ENCODE results near the gene HSPH1. TPM values are rescaled to one million over a fixed set of nuclear protein-coding genes. Genes with fewer than 3 reads are reported as not detected.

Gene HSPH1
- total and polyA plus RNA-seq, 10 donors = 22.1 to 118 (median 33.9) TPM

DNA sequence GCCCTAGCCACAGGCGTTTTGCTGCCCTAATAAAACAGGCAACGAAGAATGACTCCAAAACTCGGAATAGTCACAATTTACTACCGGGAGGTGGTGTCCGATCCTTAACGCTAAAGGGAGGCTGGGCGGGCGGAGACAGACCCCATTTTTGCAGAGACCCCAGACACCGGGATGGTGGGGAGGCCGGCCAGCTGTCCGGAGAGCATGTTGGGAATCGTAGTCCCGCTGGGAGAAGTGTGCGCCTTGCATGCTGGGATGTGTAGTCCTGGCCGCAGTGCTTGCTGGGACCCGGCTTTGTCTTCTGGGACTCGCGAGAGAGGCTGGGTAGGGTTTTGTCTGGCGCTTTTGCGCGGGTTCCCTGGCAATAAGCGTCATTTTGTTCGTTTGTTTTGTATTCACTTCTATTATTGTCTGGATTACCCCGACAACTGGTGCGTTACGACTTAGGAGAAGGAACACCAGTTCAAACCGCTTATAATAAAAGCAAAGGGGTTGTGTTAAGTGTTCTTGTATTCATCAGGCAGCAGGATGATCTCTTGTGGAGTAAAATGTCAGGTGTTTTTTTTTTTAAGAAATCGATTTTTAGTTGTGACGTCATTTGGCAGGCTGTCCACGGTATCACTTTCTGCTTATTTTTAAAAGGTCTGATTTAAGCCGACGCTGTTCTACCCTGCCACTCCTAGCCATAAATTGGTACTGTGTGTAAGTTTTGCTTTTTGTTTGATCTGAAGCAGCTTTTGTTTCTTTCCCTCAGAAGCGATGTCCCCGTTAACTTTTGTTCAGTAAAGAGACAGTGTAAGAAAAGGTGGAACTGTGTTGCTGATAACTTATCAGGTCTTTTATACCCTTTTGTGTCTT is 676 bp upstream of the HSPH1 start:
- DNase-seq = peak; percentile 98
- TF ChIP-seq POLR2A (IDR thresholded peaks at IDR 0.05) (no peak), CTCF (IDR thresholded peaks at IDR 0.05 in 8 of 11, conservative IDR thresholded peaks at IDR 0.05 in 3 of 11) (peak in 4 of 11 experiments; percentile 9 to 23 (median 14)), POLR2AphosphoS5 (IDR thresholded peaks at IDR 0.05) (peak in 2 of 3 donors; percentile 3 to 82)
- intact Hi-C loops (cut with DNase I; ENCODE audit: low total_unique reads) = no loop called here
- WGBS, 5 donors = 0 to 1% (median 0%) methylated on average over 33 to 34 of the region's 34 CpGs
- Histone ChIP-seq H3K27ac (peak overlapping the region; percentile 54 to 100 (median 90)), H3K4me1 (peaks cover 14 to 45% (median 28%) of the 10 kb centered on the region in 6 donors), H3K4me3 (peak overlapping the region; percentile 80 to 99 (median 96)), H3K36me3 (peaks cover 0 to 11% (median 2%) of the 10 kb centered on the region in 6 donors), H3K9me3 (no peaks in the 10 kb centered on the region), H3K27me3 (replicated peaks in 1 of 7) (no peaks in the 10 kb centered on the region)

- Histone ChIP-seq H3K27ac (peak overlapping the region; percentile 67 to 100 (median 90)), H3K9me3 (no peaks in the 10 kb centered on the region), H3K36me3 (peaks cover 0 to 24% (median 8%) of the 10 kb centered on the region in 6 donors), H3K4me1 (peaks cover 14 to 45% (median 28%) of the 10 kb centered on the region in 6 donors), H3K27me3 (replicated peaks in 1 of 7) (no peaks in the 10 kb centered on the region), H3K4me3 (peak overlapping the region; percentile 80 to 99 (median 96))
- TF ChIP-seq CTCF (IDR thresholded peaks at IDR 0.05 in 8 of 11, conservative IDR thresholded peaks at IDR 0.05 in 3 of 11) (no peak), POLR2AphosphoS5 (IDR thresholded peaks at IDR 0.05) (peak; percentile 41 to 68 (median 52)), POLR2A (IDR thresholded peaks at IDR 0.05) (no peak)
- peak; percentile 89 for DNase-seq
- intact Hi-C loops (cut with DNase I; ENCODE audit: low total_unique reads) = no loop called here
- 0 to 1% (median 1%) methylated on average over 42 to 51 of the region's 51 CpGs for WGBS, 5 donors
Measured at GRCh38 chr13:31160857-31161556, 697 bp downstream of the HSPH1 start.

- Histone ChIP-seq H3K27me3 (replicated peaks in 1 of 7) (no peaks in the 10 kb centered on the region), H3K9me3 (no peaks in the 10 kb centered on the region), H3K4me3 (peak overlapping the region in 2 of 8 donors; percentile 95 to 97), H3K36me3 (peaks cover 0 to 41% (median 19%) of the 10 kb centered on the region in 6 donors), H3K4me1 (peaks cover 14 to 45% (median 28%) of the 10 kb centered on the region in 6 donors), H3K27ac (no peak overlapping the region)
- DNase-seq = no peak
- TF ChIP-seq POLR2A (IDR thresholded peaks at IDR 0.05) (no peak), POLR2AphosphoS5 (IDR thresholded peaks at IDR 0.05) (no peak), CTCF (IDR thresholded peaks at IDR 0.05 in 8 of 11, conservative IDR thresholded peaks at IDR 0.05 in 3 of 11) (no peak)
- WGBS, 5 donors = 67 to 86% (median 78%) methylated on average over 4 of the region's 4 CpGs
- intact Hi-C loops (cut with DNase I; ENCODE audit: low total_unique reads) = no loop called here
Measured at GRCh38 chr13:31159306-31159705, 2.4 kb downstream of the HSPH1 start.
